Measurements from ENCODE around the gene PLXNA1.

DNA sequence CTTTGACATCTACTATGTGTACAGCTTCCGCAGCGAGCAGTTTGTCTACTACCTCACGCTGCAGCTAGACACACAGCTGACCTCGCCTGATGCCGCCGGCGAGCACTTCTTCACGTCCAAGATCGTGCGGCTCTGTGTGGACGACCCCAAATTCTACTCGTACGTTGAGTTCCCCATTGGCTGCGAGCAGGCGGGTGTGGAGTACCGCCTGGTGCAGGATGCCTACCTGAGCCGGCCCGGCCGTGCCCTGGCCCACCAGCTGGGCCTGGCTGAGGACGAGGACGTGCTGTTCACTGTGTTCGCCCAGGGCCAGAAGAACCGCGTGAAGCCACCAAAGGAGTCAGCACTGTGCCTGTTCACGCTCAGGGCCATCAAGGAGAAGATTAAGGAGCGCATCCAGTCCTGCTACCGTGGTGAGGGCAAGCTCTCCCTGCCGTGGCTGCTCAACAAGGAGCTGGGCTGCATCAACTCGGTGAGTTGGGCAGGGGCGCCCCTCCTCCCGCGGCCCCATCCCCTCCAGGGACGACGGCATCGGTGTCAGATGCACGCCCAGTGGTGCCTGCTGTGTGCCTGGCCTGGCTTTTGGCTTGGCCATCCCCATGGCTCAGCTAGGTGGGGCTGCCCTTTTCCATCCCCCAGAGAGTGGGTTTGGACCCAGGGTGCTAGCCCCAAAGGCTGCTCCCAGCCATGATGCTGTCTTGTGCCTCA, 6.6 kb downstream of the PLXNA1 start:
- TF ChIP-seq, protein P1, sequence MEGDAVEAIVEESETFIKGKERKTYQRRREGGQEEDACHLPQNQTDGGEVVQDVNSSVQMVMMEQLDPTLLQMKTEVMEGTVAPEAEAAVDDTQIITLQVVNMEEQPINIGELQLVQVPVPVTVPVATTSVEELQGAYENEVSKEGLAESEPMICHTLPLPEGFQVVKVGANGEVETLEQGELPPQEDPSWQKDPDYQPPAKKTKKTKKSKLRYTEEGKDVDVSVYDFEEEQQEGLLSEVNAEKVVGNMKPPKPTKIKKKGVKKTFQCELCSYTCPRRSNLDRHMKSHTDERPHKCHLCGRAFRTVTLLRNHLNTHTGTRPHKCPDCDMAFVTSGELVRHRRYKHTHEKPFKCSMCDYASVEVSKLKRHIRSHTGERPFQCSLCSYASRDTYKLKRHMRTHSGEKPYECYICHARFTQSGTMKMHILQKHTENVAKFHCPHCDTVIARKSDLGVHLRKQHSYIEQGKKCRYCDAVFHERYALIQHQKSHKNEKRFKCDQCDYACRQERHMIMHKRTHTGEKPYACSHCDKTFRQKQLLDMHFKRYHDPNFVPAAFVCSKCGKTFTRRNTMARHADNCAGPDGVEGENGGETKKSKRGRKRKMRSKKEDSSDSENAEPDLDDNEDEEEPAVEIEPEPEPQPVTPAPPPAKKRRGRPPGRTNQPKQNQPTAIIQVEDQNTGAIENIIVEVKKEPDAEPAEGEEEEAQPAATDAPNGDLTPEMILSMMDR (IDR thresholded peaks at IDR 0.05; ENCODE audit: insufficient read depth, low read length): no peak
- no peak for TF ChIP-seq GABPA (IDR thresholded peaks at IDR 0.05; ENCODE audit: low read depth)

All from HL-60 (cell line).